Rectal smooth muscle tissue (tissue), 1 donor: ENCODE measurements around the gene UGT2B7.
"Not testable (repeated sequence)": the region's sequence is repeated elsewhere in the genome, so short reads cannot be mapped to it uniquely, and the experiment has no call there.

ENCODE experiments used
- H3K27ac ChIP-seq: one replicate; pipeline ENCODE4 v1.7.0; 2013; ENCODE audit warnings: low read depth, low read length, inconsistent platforms
- H3K27me3 ChIP-seq: one replicate; pipeline ENCODE4 v1.7.0; 2013; ENCODE audit warnings: low read length; ENCODE audit not compliant: control insufficient read depth, insufficient read depth
- H3K36me3 ChIP-seq: one replicate; pipeline ENCODE4 v1.7.0; 2013; ENCODE audit warnings: low read length; ENCODE audit not compliant: control insufficient read depth, insufficient read depth
- H3K4me1 ChIP-seq: one replicate; pipeline ENCODE4 v1.7.0; 2013; ENCODE audit warnings: low read length; ENCODE audit not compliant: control insufficient read depth, insufficient read depth
- H3K4me3 ChIP-seq: one replicate; pipeline ENCODE4 v1.7.0; 2013; ENCODE audit warnings: low read length
- H3K9ac ChIP-seq: one replicate; pipeline ENCODE4 v1.7.0; 2013; ENCODE audit warnings: low read length

The UGT2B7 gene

DNA sequence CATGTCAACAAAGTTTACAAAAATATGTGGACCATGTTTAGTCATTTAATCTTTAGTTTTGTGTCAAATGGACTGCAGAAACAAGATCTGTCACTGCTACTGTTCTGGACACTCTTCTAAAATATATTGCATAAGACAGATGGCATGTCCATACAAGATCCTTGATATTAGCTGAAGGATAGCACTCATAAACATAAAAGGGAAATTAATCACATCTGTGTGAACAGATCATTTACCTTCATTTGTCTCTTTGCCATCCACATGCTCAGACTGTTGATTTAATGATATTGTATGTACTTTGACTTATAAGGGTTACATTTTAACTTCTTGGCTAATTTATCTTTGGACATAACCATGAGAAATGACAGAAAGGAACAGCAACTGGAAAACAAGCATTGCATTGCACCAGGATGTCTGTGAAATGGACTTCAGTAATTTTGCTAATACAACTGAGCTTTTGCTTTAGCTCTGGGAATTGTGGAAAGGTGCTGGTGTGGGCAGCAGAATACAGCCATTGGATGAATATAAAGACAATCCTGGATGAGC is at the start of gene UGT2B7:
Gene UGT2B7 (plus strand): TSS at position 364 of the 546 bp plus-strand sequence. CDS start 47 bp downstream, at position 411.
- Histone ChIP-seq H3K9ac (no peak within 1 kb of the TSS), H3K36me3 (no peaks in the 10 kb centered on the region), H3K27ac (no peak within 1 kb of the TSS), H3K27me3 (no peaks in the 10 kb centered on the region), H3K4me3 (no peak within 1 kb of the TSS), H3K4me1 (no peaks in the 10 kb centered on the region)

DNA sequence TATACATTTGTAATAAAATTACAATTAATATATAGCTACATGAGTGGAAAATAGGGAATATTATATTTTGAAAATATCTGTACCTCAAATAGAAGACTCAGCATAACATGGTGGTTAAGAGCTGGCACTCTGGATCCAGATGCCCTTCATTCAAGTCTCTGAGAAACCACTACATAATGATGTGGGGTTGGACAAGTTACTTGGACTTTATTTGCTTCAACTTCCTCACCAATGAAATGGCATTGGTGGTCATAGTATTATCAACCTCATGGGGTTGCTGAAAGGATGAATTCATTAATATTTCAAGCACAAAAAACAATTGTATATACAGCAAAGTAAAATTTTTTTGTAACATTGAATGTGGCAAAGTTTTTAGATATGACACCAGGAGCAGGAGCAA is 46.4 kb upstream of the UGT2B7 start:
- Histone ChIP-seq H3K9ac (no peak overlapping the region), H3K27me3 (no peaks in the 10 kb centered on the region), H3K36me3 (no peaks in the 10 kb centered on the region), H3K4me1 (no peaks in the 10 kb centered on the region), H3K27ac (no peak overlapping the region), H3K4me3 (no peak overlapping the region)

DNA sequence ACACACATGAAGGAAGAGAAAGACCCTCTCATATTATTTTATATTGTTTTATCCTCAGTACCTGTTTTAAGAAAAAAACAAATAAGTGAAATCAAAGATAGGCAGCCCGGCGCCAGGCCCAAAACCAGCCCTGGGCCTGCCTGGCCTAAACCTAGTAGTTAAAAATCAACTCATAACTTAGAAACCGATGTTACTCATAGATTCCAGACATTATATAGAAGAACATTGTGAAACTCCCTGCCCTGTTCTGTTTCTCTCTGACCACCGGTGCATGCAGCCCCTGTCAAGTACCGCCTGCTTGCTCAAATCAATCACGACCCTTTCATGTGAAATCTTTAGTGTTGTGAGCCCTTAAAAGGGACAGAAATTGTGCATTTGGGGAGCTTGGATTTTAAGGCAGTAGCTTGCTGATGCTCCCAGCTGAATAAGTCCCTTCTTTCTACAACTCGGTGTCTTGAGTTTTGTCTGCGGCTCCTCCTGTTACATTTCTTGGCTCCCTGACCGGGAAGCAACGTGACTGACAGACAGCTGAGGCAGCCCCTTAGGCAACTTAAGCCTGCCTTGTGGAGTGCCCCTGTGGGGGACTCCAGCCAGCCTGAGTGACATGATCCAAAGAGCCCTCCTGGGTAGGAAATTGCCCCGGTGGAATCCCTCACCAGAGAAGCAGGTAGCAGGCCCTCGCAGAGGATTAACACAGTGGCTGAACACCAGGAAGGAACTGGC is 45.3 kb upstream of the UGT2B7 start:
- not testable (repeated sequence) for H3K27me3 ChIP-seq, H3K9ac ChIP-seq, H3K27ac ChIP-seq, H3K4me1 ChIP-seq, H3K4me3 ChIP-seq, H3K36me3 ChIP-seq

DNA sequence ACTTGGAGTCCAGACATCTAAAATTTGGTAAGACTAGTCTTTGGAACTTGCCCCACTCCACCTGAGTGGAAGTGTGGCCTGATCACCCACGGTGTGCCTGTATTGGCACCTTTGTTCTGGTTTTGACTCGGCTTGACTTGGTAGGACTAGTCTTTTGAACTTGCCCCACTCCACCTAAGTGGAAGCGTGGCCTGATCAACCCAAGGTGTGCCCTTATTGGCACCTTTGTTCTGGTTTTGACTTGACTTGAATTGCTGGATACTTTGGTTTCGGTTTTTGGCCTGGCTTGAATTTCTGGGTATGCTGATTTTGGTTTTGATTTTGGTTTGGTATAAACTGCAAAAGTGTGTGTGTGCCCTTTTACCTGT is 44.7 kb upstream of the UGT2B7 start:
- Histone ChIP-seq H3K9ac (no peak overlapping the region), H3K27ac (no peak overlapping the region), H3K4me1 (no peaks in the 10 kb centered on the region), H3K27me3 (no peaks in the 10 kb centered on the region), H3K36me3 (no peaks in the 10 kb centered on the region), H3K4me3 (no peak overlapping the region)

DNA sequence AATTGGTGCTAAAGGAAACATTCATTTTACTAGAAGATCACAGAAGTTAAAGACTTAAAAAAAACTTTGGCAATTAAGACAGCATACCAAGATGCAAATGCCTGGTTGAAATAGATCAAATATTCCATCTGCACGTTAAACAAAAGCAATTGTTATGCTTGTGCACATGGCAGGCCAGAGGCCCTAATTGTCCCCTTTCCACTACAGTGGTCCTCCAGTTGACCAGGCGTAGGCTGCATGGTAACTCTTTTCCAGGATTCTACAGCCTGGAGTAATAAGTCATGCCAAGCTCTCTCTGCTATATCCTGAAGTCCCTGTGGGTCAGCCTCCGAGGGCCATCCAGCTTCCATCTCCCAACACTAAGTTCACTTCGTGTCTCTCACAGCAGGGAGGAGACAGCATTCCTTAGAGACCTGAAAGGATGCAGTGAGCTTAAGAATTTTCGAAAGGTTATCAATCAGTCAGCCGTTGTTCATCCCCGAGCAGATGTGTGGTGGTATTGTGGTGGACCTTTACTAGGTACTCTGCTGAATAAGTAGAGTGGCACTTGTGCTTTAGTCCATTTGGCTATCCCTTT is 42.9 kb upstream of the UGT2B7 start:
- not testable (repeated sequence) for H3K9ac ChIP-seq

DNA sequence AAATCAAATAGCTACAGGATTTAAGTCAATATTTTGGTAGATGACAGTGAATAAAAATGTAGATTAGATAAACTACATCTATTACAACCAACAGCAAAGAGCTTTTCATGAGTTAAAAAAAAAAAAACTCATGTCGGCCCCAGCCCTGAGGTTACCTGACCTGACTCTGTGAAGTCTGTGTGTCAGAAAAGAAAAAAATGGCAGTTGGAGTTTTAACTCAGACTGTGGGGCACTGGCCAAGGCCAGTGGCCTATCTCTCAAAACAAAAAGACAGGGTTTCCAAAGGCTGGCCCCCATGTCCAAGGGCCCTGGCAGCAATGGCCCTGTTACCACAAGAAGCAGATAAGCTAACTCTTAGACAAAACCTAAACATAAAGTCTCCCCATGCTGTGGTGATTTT is 42.2 kb upstream of the UGT2B7 start:
- not testable (repeated sequence) for H3K27me3 ChIP-seq, H3K4me3 ChIP-seq, H3K27ac ChIP-seq, H3K9ac ChIP-seq, H3K4me1 ChIP-seq, H3K36me3 ChIP-seq

More for the DNA sequence above, 42.9 kb upstream of the UGT2B7 start:
- not testable (repeated sequence) for H3K27ac ChIP-seq, H3K36me3 ChIP-seq, H3K27me3 ChIP-seq, H3K4me3 ChIP-seq, H3K4me1 ChIP-seq

DNA sequence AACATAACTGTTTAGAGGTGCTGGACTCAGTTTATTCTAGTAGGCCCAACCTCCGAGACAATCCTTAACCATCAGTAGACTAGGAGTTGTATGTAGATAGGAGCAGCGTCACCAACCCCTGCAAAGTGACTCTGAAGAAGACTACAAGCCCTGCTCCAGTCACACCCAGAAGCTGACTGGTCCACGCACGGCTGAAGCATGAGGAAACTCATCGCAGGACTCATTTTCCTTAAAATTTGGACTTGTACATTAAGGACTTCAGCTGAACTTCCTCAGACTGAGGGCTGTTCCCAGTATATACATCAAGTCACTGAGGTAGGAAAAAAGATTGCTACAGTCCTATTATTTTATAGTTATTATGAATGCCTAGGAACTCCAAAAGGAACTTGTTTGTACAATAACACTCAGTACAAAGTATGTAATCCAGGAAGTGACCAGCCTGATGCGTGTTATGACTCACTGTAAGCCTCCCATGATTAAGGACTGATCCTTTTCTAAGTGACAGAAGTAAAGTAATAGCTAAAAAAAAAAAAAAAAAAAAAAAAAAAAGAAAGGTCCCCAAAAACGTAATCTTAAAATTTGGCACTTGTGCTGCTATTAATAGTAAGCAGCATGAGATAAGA is 41.6 kb upstream of the UGT2B7 start:
- H3K27me3 ChIP-seq = no peaks in the 10 kb centered on the region
- H3K9ac ChIP-seq = no peak overlapping the region
- no peak overlapping the region for H3K27ac ChIP-seq
- no peaks in the 10 kb centered on the region for H3K4me1 ChIP-seq
- H3K4me3 ChIP-seq = no peak overlapping the region
- H3K36me3 ChIP-seq = no peaks in the 10 kb centered on the region

DNA sequence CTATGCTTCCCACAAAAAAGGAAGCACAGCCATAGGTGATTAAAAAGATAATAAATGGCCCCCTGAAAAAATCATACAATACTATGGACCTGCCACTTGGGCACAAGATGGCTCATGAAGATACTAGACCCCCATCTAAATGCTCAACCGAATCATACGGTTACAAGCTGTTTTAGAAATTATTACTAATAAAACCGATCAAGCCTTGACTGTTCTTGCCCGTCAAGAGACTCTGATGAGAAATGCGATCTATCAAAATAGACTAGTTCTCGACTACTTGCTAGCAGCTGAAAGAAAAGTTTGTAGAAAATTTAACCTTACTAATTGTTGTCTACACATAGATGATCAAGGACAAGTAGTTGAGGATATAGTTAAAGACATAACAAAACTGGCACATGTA is 40.1 kb upstream of the UGT2B7 start:
- H3K4me3 ChIP-seq = no peak overlapping the region
- H3K27me3 ChIP-seq = no peaks in the 10 kb centered on the region
- H3K27ac ChIP-seq = no peak overlapping the region
- H3K4me1 ChIP-seq = no peaks in the 10 kb centered on the region
- no peak overlapping the region for H3K9ac ChIP-seq
- no peaks in the 10 kb centered on the region for H3K36me3 ChIP-seq

DNA sequence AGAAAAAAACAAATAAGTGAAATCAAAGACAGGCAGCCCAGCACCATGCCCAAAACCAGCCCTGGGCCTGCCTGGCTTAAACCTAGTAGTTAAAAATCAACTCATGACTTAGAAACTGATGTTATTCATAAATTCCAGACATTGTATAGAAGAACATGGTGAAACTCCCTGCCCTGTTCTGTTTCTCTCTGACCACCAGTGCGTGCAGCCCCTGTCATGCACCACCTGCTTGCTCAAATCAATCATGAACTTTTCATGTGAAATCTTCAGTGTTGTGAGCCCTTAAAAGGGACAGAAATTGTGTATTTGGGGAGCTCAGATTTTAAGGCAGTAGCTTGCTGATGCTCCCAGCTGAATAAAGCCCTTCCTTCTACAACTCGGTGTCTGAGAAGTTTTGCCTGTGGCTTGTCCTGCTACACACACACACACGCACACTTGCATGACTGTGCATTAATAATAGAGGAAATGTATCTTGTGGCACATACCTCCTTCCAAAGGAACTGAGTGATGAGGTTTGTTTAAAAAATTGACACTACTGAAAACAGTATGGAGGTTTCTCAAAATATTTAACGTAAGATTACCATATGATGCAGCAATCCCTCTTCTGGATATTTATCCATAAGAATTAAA is 39.2 kb upstream of the UGT2B7 start:
- H3K4me3 ChIP-seq = no peak overlapping the region
- no peak overlapping the region for H3K9ac ChIP-seq
- H3K27me3 ChIP-seq = no peaks in the 10 kb centered on the region
- no peaks in the 10 kb centered on the region for H3K36me3 ChIP-seq
- no peaks in the 10 kb centered on the region for H3K4me1 ChIP-seq
- H3K27ac ChIP-seq = no peak overlapping the region

DNA sequence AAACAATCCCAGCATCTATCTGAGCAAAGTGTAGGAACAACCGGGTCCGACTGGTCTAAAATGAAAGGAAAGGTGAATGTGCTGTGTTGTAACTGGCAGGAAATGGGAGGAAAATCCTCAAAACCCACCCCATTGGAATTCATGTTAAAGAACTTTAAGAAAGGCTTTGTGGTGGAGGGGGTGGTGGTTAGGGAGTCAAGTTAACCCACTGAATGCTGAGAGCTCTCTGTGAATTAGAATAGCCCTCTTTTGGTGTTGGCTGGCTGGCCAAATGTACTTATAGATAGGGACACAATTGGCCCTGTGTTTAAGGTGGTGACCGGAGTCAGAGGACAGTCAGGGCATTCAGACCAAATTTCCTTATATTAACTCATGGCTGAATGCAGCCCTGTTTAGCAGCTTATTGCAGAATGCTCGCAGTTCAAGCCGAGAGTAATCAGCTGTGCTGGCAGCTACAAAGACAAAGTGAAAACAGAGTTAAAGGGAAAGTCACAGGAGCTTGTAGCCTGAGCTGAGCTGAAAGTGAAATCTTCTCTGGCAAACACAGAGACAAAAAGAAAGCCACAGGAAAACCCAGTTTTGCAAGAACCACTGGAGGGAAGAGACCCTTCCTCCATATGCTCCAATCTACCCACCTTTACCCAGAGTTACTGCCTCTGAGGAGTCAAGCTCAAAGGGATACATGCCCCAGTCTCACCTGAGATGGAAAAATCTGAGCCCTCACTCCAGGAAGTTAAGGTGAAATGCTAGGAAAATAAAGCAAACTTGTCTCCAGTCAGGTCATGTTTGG is 38.5 kb upstream of the UGT2B7 start:
- Histone ChIP-seq H3K27me3 (no peaks in the 10 kb centered on the region), H3K4me1 (no peaks in the 10 kb centered on the region), H3K36me3 (no peaks in the 10 kb centered on the region), H3K9ac (no peak overlapping the region), H3K4me3 (peak overlapping the region; percentile 18), H3K27ac (no peak overlapping the region)

DNA sequence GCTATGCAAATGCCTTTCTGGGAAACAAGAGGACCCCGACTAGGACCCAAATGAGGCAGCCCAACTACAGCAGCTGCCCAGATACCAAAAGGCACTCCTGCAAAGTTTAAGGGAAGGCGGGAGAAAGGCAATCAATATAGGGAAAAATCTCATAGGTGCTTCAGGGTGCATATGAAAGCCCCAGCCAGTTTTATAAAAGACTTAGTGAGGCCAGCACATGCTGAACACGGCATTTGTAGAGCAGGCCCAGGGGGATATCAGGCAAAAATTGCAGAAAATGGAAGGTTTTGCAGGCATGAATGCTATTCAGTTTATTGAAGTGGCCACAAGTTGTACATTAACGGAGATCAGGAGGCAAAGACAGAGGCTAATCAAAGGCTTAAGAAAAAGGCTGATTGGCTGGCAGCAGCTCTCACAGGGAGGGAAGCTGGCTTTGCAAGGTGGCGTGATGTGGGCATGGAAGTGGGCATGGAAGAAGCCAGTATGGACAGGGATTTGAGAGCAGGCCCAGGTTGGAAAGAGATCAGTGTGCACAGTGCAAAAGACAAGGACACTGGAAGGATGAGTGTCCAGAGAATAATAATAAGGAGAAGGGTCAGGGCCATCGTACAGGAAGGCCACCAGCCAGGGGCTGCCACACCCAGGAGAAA is 37.7 kb upstream of the UGT2B7 start:
- Histone ChIP-seq H3K36me3 (no peaks in the 10 kb centered on the region), H3K9ac (no peak overlapping the region), H3K27me3 (no peaks in the 10 kb centered on the region), H3K4me3 (no peak overlapping the region), H3K27ac (no peak overlapping the region), H3K4me1 (no peaks in the 10 kb centered on the region)
